Subcutaneous adipose tissue (tissue), 4 donors: ENCODE results near the gene UAP1L1. TPM values are rescaled to one million over a fixed set of nuclear protein-coding genes. Genes with fewer than 3 reads are reported as not detected.

Experiments used
- CTCF ChIP-seq: fragments of 450-650 bp; IDR thresholded peaks from one replicate; pipeline ENCODE4 v1.5.1; 2016; ENCODE audit warnings: low read depth, mild to moderate bottlenecking, control low read depth, antibody characterized with exemption, moderate library complexity
- total RNA-seq, 4 donors: library from RNA; depleted of rRNA; stranded (reverse); fragments of >200 nt; gene quantifications; one replicate each; pipeline ENCODE4 v1.1.0, GENCODE V29; 2016

The UAP1L1 gene
- total RNA-seq, 4 donors from 2014 or later: 6.7 to 14.8 (median 11.2) TPM

- TF ChIP-seq CTCF: no peak
Observed at GRCh38 chr9:137037483-137037882, 39.8 kb upstream of the UAP1L1 start.

- no peak for TF ChIP-seq CTCF
Observed at GRCh38 chr9:137038916-137039315, 38.4 kb upstream of the UAP1L1 start.

- no peak for TF ChIP-seq CTCF
Observed at GRCh38 chr9:137039611-137040366, 37.5 kb upstream of the UAP1L1 start.

- no peak for TF ChIP-seq CTCF
Observed at GRCh38 chr9:137040568-137040967, 36.7 kb upstream of the UAP1L1 start.

- TF ChIP-seq CTCF: no peak
Observed at GRCh38 chr9:137041124-137041523, 36.2 kb upstream of the UAP1L1 start.

GRCh38 chr9:137042751-137043727 is 34.3 kb upstream of the UAP1L1 start:
- TF ChIP-seq CTCF: no peak

GRCh38 chr9:137044037-137044436 is 33.3 kb upstream of the UAP1L1 start:
- TF ChIP-seq CTCF: no peak
